Renal cortical epithelial cell (primary cell): ENCODE results near the gene PWP2. TPM values are rescaled to one million over a fixed set of nuclear protein-coding genes. Genes with fewer than 3 reads are reported as not detected.
"Not testable (repeated sequence)": the region's sequence is repeated elsewhere in the genome, so short reads cannot be mapped to it uniquely, and the experiment has no call there.

Experiments used
- DNase-seq: peaks from one replicate; pipeline ENCODE4 v3.0.0-alpha.2; 2011; ENCODE audit warnings: low read depth
- total RNA-seq: library from RNA; depleted of rRNA; stranded (reverse); fragments of >200 nt; gene quantifications from 2 replicates; pipeline ENCODE4 v1.2.3, GENCODE V29; 2014

Gene PWP2
- 5.4 TPM in 1 of 2 replicates, not detected in the other for total RNA-seq

- DNase-seq = not testable (repeated sequence)
These were observed at the start of gene PWP2 for GRCh38 chr21:44107026-44107501. Gene PWP2, plus strand, starts transcription at chr21:44107399. Its CDS starts 18 bp downstream, at chr21:44107417.

GRCh38 chr21:44057960-44058651 is 49.1 kb upstream of the PWP2 start:
- DNase-seq = no peak

- no peak for DNase-seq
These were observed 48.6 kb upstream of the PWP2 start for GRCh38 chr21:44058652-44058964.

GRCh38 chr21:44058981-44059380 is 48.2 kb upstream of the PWP2 start:
- no peak for DNase-seq

GRCh38 chr21:44059710-44060109 is 47.5 kb upstream of the PWP2 start:
- no peak for DNase-seq

GRCh38 chr21:44062380-44062779 is 44.8 kb upstream of the PWP2 start:
- DNase-seq = no peak

- DNase-seq = no peak
These were observed 43.9 kb upstream of the PWP2 start for GRCh38 chr21:44063151-44063912.

GRCh38 chr21:44064852-44065403 is 42.3 kb upstream of the PWP2 start:
- DNase-seq = no peak

- DNase-seq = no peak
These were observed 41.8 kb upstream of the PWP2 start for GRCh38 chr21:44065428-44065827.

GRCh38 chr21:44066116-44066515 is 41.1 kb upstream of the PWP2 start:
- no peak for DNase-seq

- DNase-seq = no peak
These were observed 40.0 kb upstream of the PWP2 start for GRCh38 chr21:44067011-44067839.

GRCh38 chr21:44070391-44070790 is 36.8 kb upstream of the PWP2 start:
- DNase-seq = no peak

- no peak for DNase-seq
These were observed 35.7 kb upstream of the PWP2 start for GRCh38 chr21:44071359-44072104.

GRCh38 chr21:44072111-44072510 is 35.1 kb upstream of the PWP2 start:
- DNase-seq = no peak

GRCh38 chr21:44074315-44074958 is 32.8 kb upstream of the PWP2 start:
- no peak for DNase-seq

GRCh38 chr21:44076316-44076715 is 30.9 kb upstream of the PWP2 start:
- DNase-seq = no peak

GRCh38 chr21:44078411-44078981 is 28.7 kb upstream of the PWP2 start:
- DNase-seq = no peak

GRCh38 chr21:44079446-44079845 is 27.8 kb upstream of the PWP2 start:
- DNase-seq = no peak

GRCh38 chr21:44079846-44080245 is 27.4 kb upstream of the PWP2 start:
- DNase-seq = no peak

GRCh38 chr21:44082648-44083440 is 24.4 kb upstream of the PWP2 start:
- peak; percentile 20 for DNase-seq
